GM10847 (cell line): ENCODE results near the gene ZNF296.

ENCODE experiments used
- POLR2A ChIP-seq: IDR thresholded peaks from 2 replicates; pipeline ENCODE4 v1.6.1; 2011; ENCODE audit not compliant: insufficient read length; ENCODE audit errors: extremely low read depth

The ZNF296 gene

DNA sequence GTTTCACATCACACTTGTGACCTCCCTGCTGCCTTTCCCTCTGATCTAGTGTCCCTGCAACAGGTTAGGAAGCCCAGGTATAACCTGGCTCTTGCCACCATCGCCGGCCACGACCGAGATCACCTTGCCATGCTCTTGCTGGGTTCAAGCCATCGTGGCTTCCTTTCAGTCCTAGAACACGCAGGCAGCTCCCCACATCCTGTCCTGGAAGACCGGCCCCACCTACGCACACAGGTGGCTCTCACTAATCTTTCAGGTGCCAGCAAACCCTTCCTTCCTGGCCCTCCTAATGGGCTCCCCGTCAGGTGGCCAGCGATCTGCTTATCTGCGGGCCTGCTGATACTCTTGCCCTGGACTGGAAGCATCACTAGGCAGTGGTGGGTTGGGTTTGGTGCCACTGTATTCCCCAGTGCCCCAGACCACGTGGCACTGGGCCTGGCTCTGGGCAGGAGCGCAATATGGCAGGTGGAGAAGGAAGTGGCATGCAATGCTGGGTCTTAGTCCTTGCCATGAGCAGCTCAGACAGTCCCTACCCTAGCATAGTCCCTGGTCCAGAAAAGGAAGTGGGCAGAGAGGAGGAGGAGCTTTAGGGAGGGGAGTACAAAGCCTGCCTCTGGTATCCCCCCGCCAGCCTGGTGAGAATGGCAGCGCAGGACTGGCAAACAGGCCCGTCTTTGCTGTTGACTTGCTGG, 28.5 kb upstream of the ZNF296 start:
- no peak for TF ChIP-seq POLR2A

DNA sequence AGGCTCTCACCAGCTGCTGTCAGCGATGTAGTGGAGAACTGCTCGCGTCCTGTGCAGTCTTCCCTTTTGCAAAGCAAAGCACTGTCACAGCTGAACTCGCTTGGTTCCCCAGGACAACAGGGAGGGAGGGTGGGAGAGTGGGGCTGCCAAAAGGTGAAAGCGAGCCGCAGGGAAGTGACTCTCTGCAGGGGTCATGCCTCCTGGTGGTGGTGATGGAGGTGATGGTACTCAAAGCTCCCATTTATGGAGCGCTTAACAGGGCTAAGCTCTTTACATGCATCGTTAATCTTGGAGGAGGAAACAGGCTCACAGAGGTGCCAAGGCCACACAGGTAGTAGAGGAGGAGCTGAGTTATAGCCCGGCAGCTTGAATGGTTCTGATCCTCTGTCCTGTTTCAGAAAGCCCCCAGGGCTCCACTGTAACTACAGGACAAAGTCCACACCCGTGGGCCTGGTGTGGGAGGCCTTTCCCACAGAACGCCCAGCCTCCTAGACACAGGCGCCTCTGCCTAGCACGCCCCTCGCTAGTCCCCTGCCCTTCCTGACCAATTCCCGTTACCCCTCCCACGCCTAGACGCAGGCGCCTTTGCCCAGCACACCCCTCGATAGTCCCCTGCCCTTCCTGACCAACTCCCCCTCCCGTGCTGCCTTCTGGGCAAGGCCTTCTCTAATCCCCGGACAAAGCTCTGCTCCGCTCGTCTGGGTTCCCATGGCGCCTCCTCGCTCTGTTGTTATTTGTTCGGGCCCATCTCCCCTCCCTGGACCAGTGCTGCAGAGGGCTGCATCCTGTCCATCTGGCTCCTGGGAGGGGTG, 27.4 kb upstream of the ZNF296 start:
- TF ChIP-seq POLR2A = no peak

DNA sequence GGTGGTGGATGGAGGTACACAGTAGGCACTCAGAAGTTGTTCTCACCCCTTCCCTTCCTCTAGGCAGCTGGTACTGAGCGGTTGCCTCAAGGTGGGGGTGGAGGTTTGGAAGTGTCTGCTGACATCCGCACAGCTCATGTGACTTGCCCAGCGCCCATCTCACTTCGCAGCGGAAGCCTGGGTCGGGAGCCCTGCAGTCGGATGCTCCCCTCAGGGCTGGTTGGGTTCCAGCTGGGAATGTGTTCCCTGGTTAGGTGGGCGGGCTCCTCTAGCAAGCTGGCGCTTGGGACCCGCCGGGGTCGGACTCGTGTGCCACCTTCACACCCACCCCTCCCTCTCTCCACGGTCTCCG, 26.9 kb upstream of the ZNF296 start:
- TF ChIP-seq POLR2A = no peak

DNA sequence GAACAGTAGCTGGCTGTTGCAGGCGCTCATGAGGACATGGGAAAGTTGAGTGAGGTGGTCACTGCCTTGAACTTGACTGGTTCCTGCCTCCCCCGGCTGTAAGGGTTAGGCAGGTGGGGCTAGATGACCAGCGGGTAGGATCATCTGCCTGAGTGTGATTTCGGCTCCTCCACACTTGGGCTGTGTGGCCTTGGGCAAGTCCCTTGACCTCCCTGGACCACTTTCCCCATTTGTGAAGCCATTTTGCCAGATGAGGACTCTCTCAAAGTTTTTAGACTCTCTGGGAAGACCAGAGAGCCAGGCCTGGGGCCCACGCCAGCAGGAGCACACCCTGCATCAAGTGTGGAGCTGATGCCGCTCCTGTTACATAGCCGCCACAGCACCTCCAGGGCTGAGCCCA, 26.2 kb upstream of the ZNF296 start:
- no peak for TF ChIP-seq POLR2A

DNA sequence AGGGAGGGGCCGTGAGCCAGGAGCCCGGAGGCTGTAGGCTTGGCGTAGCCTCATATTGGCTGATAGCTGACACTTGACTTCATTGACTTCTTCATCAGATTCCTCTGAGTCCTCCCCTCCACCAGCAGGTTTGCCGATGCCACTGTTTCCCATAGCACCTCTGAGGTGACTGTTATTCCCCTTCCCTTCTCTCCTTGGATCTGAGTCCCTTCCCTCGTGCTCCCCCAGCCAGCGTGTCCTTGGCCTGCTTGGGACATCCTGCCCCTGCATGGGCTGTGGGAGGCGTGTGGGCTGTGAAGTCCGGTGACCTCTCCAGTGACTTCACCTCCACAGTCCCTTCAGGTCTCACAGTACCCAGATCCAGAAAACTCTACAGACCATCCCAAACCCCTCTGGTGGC, 25.5 kb upstream of the ZNF296 start:
- TF ChIP-seq POLR2A = no peak

DNA sequence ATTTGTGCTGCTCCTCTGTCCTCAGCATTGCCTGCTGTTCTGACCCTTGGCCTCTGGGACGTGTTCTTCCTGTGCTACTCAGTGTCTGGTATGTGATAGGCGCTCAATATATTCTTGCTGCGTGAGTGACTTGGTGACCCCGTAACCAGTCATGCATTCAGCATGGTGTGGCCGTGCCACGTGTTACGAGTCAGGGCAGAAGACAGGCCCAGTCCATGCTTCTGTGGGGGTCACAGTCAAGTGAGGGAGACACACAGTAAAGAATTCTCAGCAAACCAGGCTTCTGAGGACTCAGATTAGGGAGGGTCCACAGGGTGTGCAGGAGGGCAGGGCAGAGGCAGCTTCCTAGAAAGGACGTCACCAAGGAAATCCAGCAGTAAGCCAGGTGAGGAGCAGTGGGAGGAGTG, 24.6 kb upstream of the ZNF296 start:
- TF ChIP-seq POLR2A = no peak

DNA sequence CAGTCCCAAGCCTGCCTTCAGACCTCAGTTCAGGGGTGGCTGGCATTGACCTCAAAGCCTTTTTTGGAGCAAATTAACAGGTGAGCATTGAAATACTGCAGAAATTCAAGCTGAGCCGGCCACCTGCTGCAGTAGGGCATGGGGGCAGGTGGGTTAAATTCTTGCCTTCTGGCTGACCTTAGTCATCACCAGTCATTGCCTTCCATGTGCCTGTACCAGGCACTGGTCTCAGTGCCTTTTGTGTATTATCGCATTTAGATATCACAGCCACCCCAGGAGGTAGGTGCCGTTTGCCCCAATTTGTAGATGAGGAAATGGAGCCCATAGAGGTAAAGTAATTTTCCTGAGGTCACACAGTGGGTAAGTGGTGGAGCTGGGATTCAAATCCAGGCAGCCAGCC, 23.9 kb upstream of the ZNF296 start:
- TF ChIP-seq POLR2A = no peak

DNA sequence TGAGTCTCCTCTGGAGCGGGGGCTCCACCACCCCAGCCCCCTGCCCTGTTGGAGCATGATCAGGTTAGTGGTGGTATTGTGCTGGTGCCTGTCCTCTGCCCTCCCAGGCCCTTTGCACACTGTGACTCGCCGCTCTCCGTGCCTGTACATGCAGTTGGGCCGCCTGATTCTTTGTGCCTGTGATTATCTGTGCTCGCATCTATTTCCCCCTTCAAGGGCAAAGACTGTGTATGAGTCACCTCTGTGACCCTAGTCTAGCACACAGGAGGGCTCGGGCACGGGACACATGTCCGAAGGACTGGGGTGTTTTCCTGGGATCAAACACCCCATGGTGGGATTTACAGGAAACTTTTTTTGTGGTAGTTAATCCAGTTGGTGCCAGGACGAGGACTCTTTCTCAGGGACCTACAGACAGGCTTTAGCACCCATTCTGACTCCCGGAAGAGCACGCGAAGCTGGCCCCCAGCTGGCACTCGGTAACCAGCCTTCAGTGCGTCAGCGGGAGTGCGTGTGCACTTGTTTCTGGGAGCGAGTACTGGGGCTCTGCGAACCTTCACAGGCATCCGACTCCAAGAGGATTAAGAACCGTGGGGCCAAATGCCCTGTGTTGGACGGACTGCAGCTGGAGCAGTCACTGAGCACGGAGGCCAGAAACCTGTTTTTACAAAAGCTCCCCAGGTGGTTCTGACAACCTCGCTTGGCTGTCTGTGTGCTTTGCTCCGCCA, 23.4 kb upstream of the ZNF296 start:
- no peak for TF ChIP-seq POLR2A

DNA sequence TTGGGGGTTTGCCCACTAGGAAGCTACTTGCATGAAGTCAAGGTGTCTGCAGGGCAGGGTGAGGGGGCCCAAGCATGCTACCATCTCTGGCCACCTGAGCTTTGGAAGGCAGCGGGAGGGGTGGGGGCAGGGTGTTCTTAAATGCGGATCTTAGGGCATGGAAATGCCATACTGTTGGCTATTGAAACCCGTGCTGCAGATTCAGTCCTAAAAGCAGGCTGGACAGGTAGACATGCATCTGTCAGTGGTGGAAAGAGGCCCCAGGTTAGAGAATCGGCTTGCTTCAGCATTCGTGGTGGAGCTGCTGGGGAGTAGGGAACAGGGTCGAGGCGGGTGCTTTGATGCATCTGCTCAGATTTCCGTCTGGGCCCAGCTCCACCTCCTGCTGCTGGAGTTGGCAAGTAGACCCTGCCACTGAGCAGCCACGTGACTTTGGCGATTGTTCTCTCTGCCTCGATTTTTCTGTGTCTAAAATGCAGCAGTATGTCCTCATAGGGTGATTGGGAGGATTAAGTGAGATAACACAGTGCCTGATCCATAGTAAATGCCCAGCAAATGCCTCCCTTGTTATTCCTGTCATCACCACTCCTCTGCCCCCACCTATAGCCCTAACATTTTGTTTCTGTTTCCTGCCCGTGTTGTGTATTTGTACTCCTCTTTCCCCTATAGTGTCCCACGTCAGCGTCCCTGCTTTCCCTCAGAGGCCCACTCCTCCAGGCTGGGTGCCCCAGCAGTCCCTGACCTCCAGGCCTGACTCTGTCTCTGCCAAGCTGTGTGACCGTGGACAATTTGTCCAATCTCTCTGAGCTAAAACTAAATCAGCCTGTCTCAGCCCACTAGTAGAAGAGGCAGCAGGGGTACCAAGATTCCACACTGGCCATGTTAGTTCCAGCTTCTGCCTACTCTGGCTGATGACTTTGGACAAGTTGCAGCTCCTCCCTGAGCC, 22.5 kb upstream of the ZNF296 start:
- no peak for TF ChIP-seq POLR2A

DNA sequence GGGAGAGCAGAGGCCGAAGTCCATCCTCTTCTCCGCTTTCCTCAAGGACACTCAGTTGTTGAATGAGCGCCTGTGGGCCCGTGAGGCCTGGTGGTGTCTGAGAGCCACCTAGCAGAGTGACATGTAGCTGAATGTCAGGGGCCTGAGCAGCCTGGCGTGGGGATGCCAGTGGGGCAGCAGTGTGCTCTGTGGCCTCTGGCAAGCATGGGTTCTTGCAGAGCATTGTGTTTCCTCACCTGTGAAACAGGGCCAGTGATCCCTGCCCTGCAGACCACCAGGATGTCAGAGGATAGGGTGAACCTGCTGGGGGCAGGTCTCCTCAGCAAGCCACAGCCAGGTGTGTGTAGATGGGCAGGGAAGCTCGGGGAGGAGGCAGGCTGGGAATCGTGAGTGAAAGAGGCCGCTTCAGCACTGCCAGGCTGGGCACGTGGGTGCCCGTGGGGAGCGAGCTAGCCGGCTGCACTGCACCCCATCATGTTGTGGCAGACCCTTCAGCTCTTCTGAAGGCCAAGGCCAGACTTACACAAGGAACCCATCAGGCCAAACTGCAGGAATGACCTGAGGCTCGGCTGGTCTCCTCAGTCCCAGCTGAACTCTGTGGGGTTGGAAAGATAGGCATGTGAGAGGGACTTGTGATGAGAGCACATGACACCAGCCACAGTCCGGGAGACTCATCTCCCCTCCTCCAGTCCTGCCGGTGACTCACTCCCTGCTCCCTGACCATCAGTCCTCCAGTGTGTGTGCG, 21.7 kb upstream of the ZNF296 start:
- TF ChIP-seq POLR2A = no peak

DNA sequence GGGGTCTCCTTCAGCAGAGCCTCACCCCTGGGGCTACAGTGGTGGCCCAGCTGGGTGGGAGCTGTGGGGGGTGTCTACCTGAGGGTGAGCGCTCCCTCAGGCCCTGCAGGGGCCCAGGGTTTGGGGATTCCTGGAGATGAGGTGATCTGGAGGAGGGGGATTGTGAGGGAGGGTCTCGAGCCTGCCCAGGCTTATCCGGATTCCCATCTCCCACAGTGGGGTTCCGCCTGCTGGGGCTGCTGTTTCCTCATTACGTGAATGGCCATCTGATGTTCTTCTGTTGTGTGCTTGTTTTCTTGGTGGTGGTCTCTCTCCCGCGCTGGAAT, 21.1 kb upstream of the ZNF296 start:
- TF ChIP-seq POLR2A = no peak

DNA sequence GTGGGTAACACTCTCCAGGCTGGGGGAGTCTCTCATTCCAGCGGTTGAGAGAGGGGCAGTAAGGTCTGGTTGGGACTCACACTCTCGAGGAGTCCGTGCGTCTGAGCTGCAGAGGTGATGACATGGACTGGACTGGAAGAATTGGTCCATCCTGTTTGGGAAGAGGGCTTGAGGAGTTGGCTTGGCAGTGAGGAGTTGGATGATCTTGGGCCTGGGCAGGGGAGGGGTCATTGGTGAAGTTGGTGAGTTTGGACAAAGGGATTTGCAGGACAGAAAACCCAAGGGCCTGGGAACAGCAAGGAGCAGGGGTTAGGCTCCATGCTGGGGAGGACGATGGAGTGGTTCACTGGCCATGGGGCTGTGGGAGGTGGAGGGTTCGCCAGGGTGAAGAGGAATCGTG, 20.4 kb upstream of the ZNF296 start:
- TF ChIP-seq POLR2A = no peak

DNA sequence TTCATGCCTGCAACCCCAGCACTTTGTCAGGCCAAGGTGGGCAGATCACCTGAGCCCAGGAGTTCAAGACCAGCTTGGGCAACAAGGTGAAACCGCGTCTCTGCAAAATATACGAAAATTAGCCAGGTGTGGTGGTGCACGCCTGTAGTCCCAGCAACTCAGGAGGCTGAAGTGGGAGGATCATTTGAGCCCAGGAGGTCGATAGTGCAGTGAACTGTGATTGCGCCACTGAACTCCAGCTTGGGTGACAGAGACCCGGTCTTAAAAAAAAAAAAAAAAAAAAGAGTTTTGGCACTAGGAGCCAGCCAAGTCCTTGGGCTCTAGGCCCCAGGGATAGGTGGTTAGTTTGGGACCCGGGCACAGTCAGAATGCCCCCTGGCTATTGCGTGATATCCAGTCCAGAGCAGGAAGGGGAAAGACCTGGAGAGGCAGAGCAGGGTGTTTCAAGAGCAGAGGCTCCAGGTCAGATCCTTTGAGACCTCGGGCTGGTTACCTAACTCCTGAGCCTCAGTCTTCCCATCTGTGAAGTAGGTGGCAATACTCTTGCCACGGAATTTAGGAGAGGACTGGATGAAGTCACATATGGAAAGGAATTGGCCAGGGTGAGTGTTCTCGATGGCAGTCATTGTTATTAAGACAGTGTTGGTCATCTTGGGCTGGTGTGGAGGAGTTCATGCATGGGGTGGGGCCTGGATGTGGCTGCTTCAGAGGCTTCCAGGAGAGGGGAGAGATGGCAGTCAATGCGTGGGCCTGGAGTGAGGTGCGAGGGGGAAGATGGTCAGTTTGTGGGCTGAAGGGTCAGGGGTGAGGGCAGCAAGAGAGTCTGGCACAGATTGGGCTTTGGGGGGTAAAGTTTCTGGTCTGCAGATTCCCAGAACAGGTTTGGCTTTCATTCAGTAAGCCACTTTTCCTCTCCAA, 19.5 kb upstream of the ZNF296 start:
- TF ChIP-seq POLR2A = no peak
